Bronchial epithelial cell (primary cell): Measurements from ENCODE around the gene TRMO. TPM values are rescaled to one million over a fixed set of nuclear protein-coding genes. Genes with fewer than 3 reads are reported as not detected.

Experiments
- DNase-seq: peaks from one replicate; pipeline ENCODE4 v3.0.0-alpha.2; 2010; ENCODE audit warnings: low read depth
- FAIRE-seq: peaks from 2 replicates; lab custom pipeline; 2011; peaks lifted over from hg19 to GRCh38; lab: Jason Lieb, UNC
- H3K27me3 ChIP-seq: 2 replicates; pipeline ENCODE4 v1.5.1; 2011; ENCODE audit warnings: low read length; ENCODE audit not compliant: control insufficient read depth, insufficient read depth
- H3K36me3 ChIP-seq: 2 replicates; pipeline ENCODE4 v1.5.1; 2011; ENCODE audit warnings: low read length; ENCODE audit not compliant: control insufficient read depth, insufficient read depth
- H3K4me3 ChIP-seq: 2 replicates; pipeline ENCODE4 v1.5.1; 2011; ENCODE audit warnings: mild to moderate bottlenecking, low read depth, low read length, control low read depth
- CTCF ChIP-seq: IDR thresholded peaks from 2 replicates; pipeline ENCODE4 v1.5.1; 2011; ENCODE audit warnings: mild to moderate bottlenecking, moderate library complexity, low read length, control low read depth, inconsistent platforms; ENCODE audit not compliant: insufficient read depth, severe bottlenecking
- total RNA-seq: library from RNA; depleted of rRNA; stranded (reverse); fragments of >200 nt; gene quantifications from 2 replicates; pipeline ENCODE4 v1.2.1, GENCODE V29; 2014

Gene TRMO
- total RNA-seq, 1 donor from 2014 or later: 25.0 TPM

- Histone ChIP-seq H3K36me3 (no peaks in the 10 kb centered on the region), H3K27me3 (no peaks in the 10 kb centered on the region), H3K4me3 (no peak overlapping the region)
- no peak for DNase-seq
- FAIRE-seq: no peak
- no peak for TF ChIP-seq CTCF
These were observed 56.0 kb downstream of the TRMO start for GRCh38 chr9:97866300-97866699.

- FAIRE-seq (no peak), DNase-seq (peak; percentile 50)
- TF ChIP-seq CTCF: no peak
- H3K36me3 ChIP-seq: no peaks in the 10 kb centered on the region
- peaks cover 4% of the 10 kb centered on the region for H3K27me3 ChIP-seq
- no peak overlapping the region for H3K4me3 ChIP-seq
These were observed 57.9 kb downstream of the TRMO start for GRCh38 chr9:97864396-97864795.

- Histone ChIP-seq H3K27me3 (peaks cover 4% of the 10 kb centered on the region), H3K4me3 (no peak overlapping the region), H3K36me3 (no peaks in the 10 kb centered on the region)
- DNase-seq: peak; percentile 50
- no peak for TF ChIP-seq CTCF
- no peak for FAIRE-seq
These were observed 59.0 kb downstream of the TRMO start for GRCh38 chr9:97863314-97863713.

- DNase-seq: no peak
- FAIRE-seq: no peak
- H3K27me3 ChIP-seq: peaks cover 16% of the 10 kb centered on the region
- no peak overlapping the region for H3K4me3 ChIP-seq
- TF ChIP-seq CTCF: no peak
- H3K36me3 ChIP-seq: no peaks in the 10 kb centered on the region
These were observed 61.2 kb downstream of the TRMO start for GRCh38 chr9:97861148-97861475.

- FAIRE-seq (no peak), DNase-seq (no peak)
- Histone ChIP-seq H3K27me3 (peaks cover 21% of the 10 kb centered on the region), H3K4me3 (no peak overlapping the region), H3K36me3 (no peaks in the 10 kb centered on the region)
- no peak for TF ChIP-seq CTCF
These were observed 61.7 kb downstream of the TRMO start for GRCh38 chr9:97860451-97861147.

- no peak for TF ChIP-seq CTCF
- FAIRE-seq (peak; percentile 60), DNase-seq (no peak)
- Histone ChIP-seq H3K36me3 (no peaks in the 10 kb centered on the region), H3K4me3 (no peak overlapping the region), H3K27me3 (peaks cover 29% of the 10 kb centered on the region)
These were observed 63.0 kb downstream of the TRMO start for GRCh38 chr9:97859346-97859745.
